ENCODE results near the gene ARHGEF28.

The ARHGEF28 gene

DNA sequence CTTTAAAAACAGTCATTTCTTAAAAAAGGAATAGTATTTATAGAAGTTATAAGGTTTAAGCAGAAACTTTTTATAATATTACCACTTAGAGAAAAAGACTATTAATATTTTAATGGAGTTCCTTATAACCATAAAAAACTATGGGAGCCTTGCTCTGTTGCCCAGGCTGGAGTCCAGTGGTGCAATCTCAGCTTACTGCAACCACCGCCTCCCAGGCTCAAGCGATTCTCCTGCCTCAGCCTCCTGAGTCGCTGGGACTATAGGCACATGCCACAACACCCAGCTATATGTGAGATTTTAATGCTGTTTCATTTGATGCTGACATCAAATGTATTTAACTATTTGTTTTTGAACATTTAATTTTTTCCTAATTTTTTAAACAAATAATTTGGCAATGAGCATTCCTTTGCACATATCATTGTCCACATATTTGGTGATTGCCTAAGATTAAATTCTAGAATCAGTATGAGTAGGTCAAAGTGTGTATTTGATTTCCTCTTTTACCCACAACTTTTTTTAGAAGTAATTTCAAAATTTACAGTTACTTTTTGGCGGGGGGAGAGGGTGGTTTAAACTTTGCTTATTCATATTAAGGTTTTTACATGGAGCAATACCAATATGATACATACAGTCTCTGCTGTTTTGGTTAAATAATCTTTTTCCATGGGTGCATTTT is 235.5 kb downstream of the ARHGEF28 start:
- DNase-seq (ENCODE audit: low read depth): no peak

DNA sequence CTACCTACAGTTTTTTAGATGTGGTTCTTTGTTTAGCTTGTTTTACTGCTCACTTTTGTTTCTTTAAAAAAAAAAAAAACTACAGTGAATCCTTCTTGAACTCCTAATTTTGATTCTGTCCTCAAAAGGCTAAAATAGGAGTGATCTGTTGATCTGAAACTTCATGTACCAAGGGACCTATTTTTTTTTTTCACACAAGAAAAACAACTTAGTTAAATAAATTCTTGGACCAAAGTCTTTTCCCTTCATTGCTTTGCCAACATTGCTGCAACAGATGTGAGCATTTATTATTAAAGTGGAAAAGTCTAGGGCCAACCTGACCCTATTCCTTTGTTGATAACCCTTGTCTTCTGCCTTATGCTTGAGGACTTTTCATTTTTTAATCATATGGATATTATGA is 236.8 kb downstream of the ARHGEF28 start:
- DNase-seq (ENCODE audit: low read depth): no peak

DNA sequence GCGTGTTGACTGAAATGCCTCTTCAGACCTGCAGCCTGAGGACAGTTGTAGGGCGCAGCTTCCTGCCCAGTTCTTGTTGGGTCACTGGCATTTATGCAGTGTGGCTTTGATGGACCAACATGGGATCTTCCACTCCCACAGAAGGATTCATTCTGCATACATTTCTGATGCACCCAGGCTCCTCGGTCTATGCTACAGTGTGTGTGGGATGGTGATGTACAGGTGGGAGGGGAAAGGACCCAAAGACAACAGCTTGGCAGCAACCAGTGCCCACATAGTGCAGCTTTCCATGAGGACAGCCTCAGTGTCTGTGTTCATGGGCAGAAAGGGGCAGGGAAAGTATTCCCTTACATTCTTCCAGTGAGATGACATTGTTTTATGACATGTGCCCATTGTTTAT is 237.9 kb downstream of the ARHGEF28 start:
- no peak for DNase-seq (ENCODE audit: low read depth)

DNA sequence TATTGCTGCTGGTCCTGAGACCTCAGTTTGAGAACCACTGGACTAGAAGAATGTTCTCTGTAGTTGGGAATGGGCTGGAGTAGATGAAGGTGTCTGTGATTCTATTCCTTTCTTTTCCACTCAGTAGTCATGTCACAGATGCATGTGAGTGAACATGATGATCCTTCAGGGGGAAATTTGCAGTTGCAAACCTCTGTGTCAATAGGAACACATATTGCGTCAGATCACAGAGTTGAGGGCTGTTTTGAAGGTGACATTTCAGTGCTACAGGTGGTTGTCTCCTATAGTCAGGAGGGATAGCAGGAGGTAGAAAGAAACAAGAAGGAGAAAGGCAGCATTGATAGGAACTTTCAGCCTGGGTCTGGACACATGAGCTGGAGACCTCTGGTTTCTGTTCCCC is 239.3 kb downstream of the ARHGEF28 start:
- DNase-seq (ENCODE audit: low read depth): no peak

DNA sequence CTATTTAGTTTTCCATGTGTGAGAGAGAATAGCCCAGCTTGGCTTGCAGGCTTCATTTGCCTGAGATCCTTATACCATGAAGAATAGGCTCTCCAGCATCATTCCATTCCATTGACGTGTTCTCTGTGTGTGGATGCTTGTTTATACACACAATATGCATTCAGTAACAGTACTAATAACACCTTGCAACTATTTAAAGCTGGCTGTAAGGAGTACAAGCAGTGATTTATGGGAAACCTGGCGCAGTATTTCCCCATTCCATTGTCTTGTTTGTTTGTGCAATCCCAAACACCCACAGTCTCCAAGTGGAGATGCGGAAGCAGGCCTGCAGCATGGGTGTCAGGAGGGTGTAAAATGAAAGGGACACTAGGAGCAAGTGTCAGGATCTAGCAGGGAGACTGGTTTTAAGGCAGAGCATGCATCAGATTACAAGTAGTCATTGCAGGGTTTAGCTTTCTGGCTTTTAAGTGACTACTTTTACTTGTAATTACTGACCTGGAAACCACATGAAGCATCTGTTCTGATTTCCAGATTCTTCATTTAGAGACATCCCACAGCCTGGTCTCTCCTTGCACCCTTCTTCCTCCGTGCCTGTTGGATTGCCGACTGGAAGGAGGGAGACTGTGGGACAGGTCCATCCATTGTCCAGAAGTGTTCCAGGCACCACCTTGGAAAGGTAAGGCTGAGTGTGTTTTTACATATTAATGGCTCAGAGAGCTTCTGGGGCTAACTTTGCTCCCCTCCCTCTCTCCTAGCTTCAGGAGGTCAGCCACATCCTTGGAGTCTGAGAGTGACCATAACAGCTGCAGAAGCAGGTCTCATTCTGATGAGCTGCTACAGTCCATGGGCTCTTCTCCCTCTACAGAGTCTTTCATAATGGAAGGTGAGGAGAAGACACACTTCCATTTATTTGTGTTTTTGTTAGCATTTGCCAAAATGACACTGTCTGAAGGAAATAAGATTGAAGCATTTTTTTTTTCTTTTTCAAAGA is 241.6 kb downstream of the ARHGEF28 start:
- no peak for DNase-seq (ENCODE audit: low read depth)

DNA sequence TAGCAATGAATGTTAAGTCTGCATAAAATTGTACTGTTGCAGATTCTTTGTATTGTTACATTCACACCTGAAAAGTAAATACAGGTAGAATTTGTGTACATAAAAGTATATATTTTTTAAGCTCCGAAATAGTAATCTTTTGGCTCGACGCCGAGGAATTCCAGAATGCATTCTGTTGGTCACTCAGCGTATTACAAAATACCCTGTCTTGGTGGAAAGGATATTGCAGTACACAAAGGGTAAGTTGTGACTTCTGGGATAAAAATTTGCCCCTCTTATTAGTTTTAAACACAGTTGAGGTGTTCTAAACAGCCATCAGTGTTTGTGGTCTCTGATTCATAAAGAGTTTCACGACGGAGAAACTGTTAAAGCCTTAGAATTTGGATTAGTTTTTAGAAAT is 257.6 kb downstream of the ARHGEF28 start:
- no peak for DNase-seq (ENCODE audit: low read depth)

DNA sequence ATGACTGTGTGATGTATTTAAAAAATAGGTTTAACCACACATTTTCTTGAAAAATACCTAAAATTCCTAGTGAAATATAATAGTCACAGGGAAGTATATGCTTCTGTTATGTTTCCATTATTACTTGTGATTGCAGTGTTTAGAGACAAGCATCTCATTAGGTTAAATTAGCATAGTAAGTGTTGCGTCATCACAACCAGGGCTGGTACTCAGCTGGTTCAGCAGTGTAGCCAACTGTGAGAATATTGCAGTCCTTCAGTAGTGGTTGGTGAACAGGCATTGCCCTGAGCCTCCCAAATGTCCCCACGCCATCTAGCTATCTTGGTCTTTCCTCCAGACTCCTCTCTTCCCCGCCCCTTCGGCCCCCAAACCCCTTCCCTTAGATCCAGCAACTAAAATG is 261.7 kb downstream of the ARHGEF28 start:
- no peak for DNase-seq (ENCODE audit: low read depth)

DNA sequence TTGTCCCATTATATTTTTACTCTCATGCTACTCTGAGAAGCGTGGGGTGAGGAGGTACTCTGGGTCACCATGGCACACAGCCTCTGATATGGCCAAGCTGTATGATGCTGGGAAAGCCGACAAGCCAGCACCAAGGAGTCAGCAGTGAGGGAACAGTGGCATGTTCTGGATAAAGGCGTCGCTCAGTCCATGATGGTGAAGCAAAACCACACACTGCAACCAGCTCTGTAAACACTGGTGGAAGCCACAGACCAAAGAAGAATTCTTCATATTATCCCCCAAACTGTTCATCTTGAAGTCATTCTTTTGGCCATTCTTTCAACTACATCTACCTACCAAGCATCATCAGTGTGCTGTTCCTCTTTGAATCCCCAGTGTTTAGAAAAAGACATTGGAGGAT is 264.6 kb downstream of the ARHGEF28 start:
- no peak for DNase-seq (ENCODE audit: low read depth)

DNA sequence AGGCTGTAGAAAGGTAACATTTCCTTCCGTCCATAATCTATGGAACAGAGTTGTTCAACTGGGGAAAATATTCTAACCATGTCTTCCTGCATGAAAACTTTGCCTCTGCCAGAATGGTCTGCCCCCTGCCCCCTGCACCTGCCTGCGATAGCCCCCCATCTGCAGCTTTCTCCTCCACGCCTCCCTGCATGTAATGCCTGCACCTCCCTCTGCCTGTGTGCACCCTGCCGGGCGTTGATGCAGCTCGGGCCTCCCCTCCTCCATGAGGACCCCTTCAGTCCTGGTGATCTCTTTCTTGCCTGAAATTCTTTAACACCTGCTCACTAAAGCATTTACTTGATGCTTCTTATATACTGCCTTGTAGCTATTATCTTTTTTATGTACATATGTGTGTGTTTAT is 266.2 kb downstream of the ARHGEF28 start:
- no peak for DNase-seq (ENCODE audit: low read depth)

DNA sequence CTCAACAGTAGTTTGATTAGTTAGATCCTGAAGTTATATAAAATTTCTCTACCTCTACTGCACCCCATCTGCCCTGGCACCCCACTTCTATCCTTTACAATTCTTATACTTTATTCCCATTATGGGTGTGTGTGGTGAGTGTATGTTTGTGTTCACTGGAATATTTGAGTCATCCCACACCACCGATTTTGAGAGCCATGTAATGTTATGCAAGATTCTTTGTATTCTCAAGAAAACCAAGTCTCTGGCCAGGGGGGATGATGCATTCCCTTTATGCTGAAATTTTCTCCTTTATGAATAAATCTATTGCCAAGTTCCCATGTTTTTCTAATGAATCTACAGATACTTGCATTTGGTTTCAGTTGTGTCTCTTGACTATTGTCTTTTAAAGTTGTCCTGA is 266.8 kb downstream of the ARHGEF28 start:
- no peak for DNase-seq (ENCODE audit: low read depth)

DNA sequence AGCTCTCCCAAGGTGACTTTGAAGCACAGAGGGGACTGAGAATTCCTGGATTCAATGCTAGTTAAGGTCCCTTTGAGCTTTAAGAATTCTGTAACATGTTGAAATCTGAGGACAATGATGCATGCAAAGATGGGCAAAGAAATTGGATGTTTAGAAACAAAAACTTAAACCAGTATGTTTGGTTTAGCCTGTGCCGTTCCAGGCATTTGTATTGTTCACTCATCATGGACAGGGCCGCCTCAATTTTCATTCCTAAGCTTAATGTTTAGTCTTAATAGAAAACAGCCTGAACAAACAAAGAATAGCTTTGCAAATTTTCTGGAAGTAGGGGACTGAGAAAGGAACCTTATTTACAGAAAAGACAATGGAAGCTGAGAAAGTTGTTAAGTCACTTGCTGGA is 267.8 kb downstream of the ARHGEF28 start:
- no peak for DNase-seq (ENCODE audit: low read depth)

DNA sequence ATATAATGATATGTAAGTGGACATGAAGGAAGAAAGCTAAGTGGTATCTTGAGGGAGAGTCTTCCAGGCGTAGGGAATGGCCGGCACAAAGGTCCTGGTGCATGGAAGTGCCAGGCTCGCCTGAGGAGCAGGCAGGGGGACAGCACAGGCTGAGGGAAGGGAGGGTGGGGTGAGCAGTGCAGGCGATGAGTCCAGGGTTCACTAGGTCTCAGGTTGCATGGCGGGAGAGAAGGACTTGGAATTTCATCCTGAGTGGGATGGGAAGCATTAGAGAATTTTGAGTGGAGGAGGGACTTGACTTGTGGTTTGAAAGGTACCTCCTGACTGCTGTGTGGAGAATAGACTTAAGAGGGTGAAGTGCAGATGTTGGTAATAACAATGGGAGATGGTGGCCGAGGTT is 268.9 kb downstream of the ARHGEF28 start:
- DNase-seq (ENCODE audit: low read depth): no peak

DNA sequence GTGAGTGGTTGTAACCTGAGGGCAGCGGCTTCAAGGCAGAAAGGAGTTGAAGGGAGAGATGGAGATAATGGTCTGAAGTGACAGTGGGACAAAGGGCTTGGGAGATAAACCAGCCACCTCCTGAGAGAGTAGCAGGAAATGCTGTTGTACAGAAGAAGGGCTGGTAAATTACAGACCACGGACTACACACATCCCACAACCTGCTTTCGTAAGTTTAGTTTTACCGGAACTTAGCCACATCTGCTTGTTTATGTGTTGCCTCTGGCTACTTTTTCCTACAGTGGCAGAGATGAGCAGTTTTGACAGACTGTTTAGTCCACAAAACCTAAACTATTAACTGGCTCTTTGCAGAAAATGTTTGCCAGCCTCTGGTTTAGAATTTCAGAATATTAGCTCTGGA is 269.5 kb downstream of the ARHGEF28 start:
- no peak for DNase-seq (ENCODE audit: low read depth)

DNA sequence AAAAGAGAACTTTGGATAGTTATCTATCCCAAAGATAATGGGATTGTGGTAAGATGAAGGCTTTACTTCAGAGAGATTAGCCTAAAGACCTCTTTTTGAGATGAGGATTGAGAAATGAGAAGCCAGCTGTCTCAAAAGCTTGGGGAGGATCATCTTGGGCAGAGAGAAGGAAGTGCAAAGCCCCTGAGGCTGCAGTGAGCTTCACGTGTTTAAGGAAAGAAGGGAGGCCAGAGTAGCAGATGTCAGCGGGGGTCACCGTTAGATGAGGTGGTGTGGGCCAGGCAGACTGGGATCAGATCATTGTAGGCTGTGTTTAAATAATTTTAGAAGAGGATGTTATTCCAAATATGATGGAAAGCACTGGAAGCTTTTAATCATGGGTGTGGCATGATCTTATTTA is 270.1 kb downstream of the ARHGEF28 start:
- no peak for DNase-seq (ENCODE audit: low read depth)

DNA sequence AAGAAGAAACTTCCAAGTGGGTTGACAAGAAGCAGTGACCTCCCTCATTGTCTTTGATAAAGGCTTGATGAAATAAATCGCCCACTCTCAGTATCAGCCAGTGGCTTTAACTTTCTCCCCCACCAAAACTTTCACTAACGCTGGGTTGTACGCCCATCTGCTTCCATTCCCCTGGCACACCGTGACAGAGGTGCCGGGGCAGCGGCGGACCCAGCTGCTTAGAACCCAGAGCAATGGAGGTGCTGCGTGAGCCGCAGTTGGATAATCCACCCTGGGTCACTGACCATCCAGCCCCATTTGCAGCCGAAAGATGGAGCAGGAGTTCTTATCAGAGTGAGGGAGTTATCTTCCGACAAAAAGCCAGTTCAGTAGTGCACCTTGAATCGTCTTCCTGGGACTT is 270.7 kb downstream of the ARHGEF28 start:
- DNase-seq (ENCODE audit: low read depth): no peak

DNA sequence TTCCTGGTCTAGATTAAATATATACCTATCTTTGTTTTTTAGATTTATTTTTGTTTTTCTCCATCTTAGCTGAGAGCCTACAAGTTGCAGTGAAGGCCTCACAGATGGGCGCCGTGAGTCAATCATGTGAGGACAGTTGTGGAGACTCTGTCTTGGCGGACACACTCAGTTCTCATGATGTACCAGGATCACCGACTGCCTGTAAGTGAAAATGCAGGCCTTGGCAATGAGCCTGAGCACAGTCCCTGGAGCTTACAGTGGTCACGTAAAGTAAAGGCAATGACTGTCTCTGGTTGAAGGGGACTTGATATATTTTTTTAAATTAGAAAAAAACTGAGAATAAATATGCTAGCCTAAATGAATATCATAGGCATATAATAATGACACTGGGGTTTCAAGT is 271.9 kb downstream of the ARHGEF28 start:
- DNase-seq (ENCODE audit: low read depth): no peak

DNA sequence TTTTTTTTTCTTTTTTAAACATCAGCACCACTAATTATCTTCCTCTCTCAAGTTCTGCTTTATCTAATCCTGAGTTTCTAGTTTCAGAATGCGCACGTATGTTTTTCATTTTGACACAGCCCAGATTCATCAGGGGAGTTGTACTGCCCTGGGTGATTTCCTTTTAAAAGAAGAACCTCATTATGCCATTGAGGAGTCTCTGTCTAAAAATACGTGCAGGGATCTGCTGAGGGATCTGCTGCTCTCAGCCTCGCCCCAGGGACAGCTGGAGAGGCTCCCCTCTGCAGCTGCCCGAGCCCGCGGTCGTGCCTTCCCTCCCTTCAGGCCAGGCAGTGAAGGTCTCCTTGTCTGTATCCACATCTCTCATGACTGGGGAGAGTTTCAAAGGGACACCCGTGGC is 273.1 kb downstream of the ARHGEF28 start:
- DNase-seq (ENCODE audit: low read depth): no peak

DNA sequence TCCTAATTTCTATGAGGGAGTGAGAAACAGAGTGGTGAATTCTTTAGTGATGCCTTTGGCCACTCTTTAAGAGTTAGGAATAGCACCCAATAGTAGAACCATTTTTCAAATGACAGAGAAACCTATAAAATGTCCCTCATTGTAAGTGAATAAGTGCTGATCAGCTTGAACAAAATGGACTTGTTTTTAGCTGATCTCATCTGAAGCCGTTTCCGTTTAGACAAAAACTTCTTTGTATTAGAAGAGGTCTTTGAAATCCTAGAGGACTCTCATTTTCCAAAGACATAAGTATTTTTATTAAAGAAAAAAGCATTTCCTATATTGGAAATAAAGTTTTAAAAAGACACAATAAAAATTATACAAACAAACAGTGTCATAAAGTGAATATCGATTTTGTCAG is 273.9 kb downstream of the ARHGEF28 start:
- no peak for DNase-seq (ENCODE audit: low read depth)

DNA sequence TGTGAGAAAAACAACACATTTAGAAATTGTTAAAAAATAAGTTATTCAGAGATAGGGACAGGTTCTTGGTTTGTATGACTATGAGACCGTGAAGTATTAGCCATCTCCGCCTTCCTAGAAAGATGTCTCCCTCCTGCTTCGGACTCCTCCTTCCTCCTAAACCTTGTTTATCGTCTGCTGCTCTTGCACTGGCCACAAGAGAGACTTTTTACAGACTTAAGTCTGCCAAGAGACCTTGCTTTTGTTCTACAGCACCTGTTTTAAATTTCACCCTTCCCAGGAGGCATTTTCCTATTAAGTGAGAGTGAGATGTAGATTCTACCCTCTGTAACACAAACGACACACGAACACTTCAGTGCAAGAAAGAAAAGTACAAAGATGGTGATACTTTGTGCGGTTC is 274.6 kb downstream of the ARHGEF28 start:
- no peak for DNase-seq (ENCODE audit: low read depth)

DNA sequence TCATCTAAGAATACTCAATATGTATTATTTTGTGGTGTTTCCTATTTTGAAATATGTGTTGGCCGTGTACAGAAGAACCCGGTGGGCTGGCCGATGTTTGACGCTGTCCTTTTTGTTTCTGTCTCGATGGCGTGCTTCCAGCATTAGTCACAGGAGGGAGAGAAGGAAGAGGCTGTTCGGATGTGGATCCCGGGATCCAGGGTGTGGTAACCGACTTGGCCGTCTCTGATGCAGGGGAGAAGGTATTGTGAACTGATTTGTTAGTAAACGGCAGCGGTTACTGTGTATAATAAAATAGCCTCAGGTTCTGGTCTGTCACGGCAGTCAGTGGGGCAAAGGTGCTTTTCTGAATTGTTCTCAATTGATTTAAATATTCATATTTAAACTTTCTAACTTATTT is 275.0 kb downstream of the ARHGEF28 start:
- DNase-seq (ENCODE audit: low read depth): no peak

DNA sequence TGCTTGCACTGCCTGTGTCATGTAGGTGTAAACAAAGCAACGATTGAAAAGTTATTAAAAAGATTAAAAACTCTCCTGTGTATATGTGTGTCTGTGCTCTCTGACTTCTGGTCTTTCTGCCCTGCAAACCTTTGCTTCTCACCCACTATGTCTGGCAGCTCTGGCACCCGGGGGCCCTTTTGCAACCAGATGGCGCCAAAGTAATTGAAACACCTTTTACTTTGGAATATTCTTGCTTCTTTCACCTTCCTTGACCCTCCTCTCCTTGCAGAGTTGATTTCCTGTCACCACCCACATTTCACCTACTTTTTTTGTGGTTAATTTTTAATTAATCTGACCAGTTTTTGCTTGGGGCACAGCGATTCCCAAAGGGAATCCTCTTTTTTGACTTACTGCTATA is 275.5 kb downstream of the ARHGEF28 start:
- no peak for DNase-seq (ENCODE audit: low read depth)

DNA sequence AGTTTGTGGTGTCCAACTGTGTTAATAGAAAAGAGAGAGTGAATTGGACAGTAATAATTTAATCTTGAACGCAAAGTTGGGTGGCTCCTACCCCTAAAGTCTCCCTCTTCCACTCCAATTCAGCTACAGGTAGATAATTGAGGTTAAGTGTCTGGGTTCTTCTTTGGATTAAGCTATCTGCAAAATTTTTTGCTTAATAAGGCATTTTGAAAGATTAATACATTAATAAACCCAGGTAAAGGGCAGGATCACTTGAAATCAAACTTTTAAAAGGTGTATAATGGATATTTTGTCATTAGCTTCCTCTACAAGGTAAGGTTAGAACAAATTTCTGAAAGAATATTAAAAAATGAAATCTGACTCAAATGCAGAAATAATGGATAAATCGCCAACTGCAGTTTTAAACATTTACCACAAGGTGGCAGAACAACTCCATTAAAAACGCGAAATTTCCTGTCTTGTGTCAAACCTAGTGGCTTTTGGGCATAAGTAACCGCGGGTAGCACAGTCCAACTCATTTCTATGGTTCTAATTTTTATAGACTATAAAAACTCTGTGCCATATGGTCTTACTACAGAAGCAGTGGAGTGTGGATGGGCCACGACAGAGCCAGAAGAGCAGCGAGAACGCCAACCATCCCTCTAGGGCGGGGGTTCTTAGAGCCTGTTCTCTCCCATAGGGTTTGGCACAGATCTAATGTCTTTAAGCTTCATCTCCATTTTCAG is 276.5 kb downstream of the ARHGEF28 start:
- no peak for DNase-seq (ENCODE audit: low read depth)

DNA sequence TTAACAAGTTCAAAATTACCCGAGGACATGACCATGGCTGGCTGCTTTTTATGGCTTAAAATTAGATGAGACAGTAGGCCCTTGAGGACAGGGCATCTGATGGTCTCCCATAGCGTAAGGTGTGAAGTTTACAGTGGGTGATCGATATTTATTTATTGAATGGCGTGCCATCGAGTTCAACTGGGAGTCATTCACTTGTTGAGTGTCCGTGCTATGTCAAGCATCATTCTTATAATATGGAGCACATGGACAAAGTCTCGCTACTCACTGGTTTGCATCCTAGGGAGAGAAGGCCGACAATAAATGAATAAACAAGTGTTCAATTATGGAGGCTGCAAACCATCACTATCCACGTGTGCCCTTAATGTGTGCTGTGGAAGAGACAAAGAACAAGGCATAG is 277.2 kb downstream of the ARHGEF28 start:
- DNase-seq (ENCODE audit: low read depth): no peak

All from activated T-cell treated with anti-CD3 and anti-CD28 coated beads for 48 hours (primary cell).